Stimulated activated CD4-positive, alpha-beta T cell treated with anti-CD3 and anti-CD28 coated beads, Interleukin-2, amount 100 ng/mL, for 48 hours (primary cell): Measurements from ENCODE around the gene CD2.

Source experiments
- DNase-seq, 2 donors: peaks; one replicate each; pipeline ENCODE4 v3.0.0-alpha.2; 2020

The CD2 gene

DNA sequence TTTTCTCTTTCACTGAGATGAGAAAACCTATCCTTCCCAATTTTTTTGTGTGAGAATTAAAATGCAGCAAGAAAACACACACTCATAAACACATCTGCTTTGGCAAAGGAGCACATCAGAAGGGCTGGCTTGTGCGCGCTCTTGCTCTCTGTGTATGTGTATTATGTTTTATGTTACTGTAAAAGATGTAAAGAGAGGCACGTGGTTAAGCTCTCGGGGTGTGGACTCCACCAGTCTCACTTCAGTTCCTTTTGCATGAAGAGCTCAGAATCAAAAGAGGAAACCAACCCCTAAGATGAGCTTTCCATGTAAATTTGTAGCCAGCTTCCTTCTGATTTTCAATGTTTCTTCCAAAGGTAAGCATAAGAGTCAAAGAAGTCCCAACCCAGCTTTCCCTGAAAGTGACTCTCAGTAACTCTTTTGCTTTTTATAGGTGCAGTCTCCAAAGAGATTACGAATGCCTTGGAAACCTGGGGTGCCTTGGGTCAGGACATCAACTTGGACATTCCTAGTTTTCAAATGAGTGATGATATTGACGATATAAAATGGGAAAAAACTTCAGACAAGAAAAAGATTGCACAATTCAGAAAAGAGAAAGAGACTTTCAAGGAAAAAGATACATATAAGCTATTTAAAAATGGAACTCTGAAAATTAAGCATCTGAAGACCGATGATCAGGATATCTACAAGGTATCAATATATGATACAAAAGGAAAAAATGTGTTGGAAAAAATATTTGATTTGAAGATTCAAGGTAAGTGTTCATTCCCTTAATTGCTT lies at the start of gene CD2:
Gene CD2, plus strand, starts transcription at position 233 of the 780 bp plus-strand sequence. Its CDS starts 63 bp downstream, at position 296.
- peak in 1 of 2 donors; percentile 40 for DNase-seq

GRCh38 chr1:116706123-116706522 lies 48.1 kb upstream of the CD2 start:
- no peak for DNase-seq

GRCh38 chr1:116706841-116707240 lies 47.4 kb upstream of the CD2 start:
- no peak for DNase-seq

GRCh38 chr1:116708255-116708900 lies 45.9 kb upstream of the CD2 start:
- no peak for DNase-seq

DNA sequence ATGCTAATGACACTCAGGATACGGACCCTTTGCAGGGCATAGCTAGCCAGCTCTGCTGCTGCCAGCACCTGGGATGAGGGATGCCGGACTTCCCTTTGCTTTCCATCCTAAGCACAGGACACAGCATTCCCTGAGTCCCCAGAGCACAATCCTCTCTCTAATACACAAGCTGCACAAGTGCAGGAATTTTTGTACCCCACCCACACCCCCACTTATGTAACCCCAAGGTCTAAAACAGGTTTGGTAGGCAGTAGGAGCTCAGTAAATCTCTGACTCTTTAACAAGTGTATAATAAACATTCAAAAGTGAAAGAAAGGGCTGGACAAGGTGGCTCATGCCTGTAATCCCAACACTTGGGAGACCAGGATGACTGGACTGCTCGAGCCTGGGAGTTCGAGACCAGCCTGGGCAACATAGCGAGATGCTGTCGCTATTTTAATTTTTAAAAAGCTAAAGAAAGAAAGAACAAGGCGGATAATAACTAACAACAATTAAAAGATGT lies 44.5 kb upstream of the CD2 start:
- DNase-seq: no peak

- no peak for DNase-seq
These were observed 43.6 kb upstream of the CD2 start for GRCh38 chr1:116710420-116711262.

DNA sequence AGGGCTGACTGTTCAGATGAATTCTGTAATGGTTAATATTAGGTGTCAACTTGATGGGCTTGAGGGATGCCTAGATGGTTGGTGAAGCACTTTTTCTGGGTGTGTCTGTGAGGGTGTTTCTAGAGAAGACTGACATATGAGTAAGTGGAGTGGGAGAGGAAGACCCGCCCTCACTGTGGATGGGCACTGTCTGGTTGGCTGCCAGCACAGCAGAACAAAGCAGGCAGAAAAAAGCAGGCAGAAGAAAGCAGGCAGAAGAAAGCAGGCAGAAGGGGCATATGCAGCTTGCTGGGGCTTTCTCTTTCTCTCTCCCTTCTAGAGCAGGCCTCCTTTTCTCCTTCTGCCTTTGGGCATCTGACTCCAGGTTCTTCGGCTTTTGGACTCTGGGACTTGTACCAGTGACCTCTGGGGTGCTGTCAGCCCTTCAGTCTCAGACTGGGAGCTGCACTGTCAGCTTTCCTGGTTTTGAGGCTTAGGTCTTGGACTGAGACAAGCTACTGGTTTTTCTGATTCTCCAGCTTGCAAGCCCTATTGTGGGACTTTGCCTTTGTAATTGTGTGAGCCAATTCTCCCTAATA lies 42.9 kb upstream of the CD2 start:
- DNase-seq: no peak

GRCh38 chr1:116712510-116712909 lies 41.7 kb upstream of the CD2 start:
- DNase-seq: no peak

GRCh38 chr1:116713474-116713873 lies 40.8 kb upstream of the CD2 start:
- DNase-seq: no peak

- DNase-seq: no peak
These were observed 37.8 kb upstream of the CD2 start for GRCh38 chr1:116716391-116716790.

DNA sequence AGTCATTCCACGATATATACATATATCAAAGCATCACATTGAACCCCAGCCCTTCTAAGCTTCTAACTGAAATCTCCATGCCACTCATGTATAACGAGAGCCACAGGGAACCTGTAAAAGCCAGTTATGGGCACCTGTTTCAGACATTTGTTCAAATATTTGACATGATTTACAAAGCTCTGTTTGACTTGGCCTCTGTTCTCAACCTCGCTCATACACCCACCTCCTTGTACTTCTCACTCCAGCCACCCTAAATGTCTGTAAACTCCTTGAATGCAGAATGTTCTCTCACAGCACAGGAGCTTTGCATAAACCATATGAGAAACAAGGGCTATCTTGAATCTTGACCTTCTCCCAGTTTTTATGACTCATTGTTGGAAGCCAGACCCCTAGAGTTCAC lies 36.9 kb upstream of the CD2 start:
- no peak for DNase-seq

DNA sequence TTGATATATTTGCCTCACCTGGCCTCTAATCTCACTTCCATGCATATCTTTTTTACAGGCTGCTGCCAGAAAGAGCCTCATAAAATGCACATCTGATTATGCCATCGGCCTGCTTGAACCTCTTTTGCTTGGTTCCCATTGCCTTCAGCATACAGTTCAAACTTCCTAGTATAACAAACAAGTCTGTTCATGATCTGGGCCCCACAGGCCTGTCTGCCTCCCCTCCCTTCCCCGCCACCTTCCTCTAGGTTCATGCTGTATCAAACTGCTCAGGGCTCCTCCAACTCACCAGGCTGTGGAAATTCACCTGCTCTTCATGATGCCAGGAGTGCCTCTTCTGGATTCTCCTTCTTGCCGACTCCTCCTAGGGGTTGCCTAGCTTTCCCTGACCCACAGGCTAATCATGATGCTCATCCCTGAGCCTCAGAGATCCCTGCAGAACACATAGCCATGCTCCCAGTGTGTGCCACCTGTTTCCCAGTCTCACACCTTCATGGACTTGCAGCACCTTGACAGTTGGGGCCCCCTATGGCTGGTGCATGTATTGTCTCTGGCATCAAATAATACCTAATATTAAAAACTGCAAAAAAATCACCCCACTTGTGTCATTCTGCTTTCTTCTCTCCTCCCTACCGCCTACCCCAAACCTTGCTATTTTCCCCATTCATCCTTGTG lies 33.7 kb upstream of the CD2 start:
- DNase-seq: no peak

GRCh38 chr1:116721039-116721405 lies 33.2 kb upstream of the CD2 start:
- DNase-seq: no peak

- no peak for DNase-seq
These were observed 32.7 kb upstream of the CD2 start for GRCh38 chr1:116721451-116722007.

DNA sequence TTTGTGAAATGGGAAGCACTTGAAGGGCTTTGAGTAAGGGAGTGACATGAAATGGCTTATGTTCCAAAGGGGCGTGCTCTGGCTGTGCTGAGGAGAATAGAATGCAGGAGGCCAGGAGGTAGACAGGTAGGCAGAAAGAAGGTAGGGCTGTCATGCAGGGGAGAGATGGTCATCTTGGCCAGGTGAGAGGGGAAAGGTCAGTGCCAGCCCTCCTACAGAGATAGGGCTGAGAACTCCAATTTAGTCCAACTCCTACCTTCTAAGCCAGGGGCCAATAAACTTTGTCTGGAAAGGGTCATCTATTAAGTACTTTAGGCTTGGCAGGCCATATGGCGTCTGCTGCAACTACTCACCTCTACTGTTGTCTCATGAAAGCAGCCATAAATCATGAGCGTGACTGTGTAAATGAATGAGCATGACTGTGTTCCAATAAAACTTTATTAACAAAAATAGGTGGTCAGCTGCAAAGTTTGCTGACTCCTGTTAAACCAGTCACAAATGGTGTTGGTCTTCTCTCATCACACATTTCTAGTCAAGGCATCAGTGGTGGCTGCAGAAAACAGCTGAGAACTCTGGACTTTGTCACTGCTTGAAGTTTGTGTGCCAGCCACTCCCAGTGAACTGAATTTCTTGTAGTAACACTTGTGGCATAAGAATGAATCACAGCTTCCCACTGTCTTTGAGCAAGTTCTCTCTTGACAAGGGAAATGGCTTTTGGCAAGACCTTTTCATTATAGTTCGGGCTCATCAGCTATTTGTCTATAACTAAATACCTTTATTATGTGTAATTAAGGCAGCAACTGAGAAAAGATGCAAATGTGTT lies 32.0 kb upstream of the CD2 start:
- DNase-seq: no peak

DNA sequence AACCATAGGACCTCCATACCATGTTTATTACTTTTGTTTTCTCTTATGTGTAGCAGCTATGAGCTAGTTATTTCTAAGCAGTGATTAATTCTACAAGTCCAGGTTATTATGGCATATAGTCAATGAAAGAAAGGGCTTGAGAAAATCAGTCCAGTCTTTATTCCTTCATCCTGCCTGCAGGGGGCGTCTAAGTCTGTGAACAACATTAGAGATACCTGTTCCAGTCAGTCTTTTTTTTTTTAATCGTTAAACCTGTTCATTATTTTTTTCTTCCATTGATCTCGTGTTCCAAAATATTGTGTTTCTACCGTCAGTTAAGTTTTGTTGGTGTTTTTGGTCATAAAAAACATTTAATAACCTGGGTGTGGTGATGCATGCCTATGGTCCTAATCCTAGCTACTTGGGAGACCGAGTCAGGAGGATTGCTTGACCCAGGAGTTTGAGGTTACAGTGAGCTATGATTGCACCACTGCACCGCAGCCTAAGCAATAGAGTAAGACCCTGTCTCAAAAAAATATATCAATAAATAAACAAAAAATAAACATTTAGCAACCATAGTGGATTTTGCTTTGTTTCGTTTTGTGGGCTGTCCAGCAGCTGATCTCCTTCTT lies 29.4 kb upstream of the CD2 start:
- peak; percentile 77 to 81 for DNase-seq

DNA sequence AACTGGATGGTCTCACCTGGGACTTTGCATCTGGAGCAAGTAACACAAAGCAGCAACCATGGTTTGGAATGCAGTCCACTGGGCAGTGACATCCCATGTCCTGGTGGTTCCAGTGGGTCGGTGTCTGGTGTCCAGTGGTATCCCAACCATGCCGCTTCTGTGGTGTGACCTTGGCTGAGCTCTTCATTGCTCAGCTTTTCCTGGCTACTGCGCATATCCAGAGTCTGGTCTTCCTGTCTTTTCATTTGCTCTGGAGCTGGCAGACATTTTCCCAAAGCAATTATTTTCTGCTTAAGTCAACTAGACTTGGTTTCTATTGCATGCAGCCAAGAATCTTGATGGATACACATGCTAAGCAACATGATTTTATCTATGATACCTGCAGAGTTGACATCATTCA lies 28.4 kb upstream of the CD2 start:
- DNase-seq: no peak

GRCh38 chr1:116726872-116727820 lies 27.1 kb upstream of the CD2 start:
- DNase-seq: no peak

- no peak for DNase-seq
These were observed 22.8 kb upstream of the CD2 start for GRCh38 chr1:116731439-116731838.

DNA sequence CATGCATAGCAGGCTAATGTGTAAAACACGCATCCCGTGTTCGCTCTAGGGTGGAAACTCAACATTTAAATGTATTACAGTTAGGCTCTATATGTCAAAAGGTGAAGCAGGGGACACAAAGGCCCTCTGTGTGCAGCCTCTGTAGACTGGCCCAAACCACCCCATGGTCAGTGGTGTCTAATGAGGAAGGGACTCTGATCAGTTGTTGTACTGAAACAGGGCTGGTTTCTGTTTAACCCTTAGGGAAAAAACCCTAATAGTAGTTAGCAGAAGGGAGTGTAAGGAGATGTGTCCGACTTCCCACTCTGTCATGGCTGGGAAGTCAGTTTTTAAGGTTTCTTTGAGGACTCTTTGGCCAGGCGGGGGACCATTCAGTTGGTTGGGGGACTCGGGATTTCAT lies 21.5 kb upstream of the CD2 start:
- DNase-seq: no peak
